ENCODE measurements around the gene ANKRD42. TPM values are rescaled to one million over a fixed set of nuclear protein-coding genes. Genes with fewer than 3 reads are reported as not detected.
A peak's percentile ranks its signal among the peaks of the same experiment; 100 is the strongest.
"Not testable (repeated sequence)": the region's sequence is repeated elsewhere in the genome, so short reads cannot be mapped to it uniquely, and the experiment has no call there.

The ANKRD42 gene
- total RNA-seq, 1 experiment from 2014 or later: 2.6 TPM

- peak; percentile 31 for DNase-seq (ENCODE audit: low read depth, low spot score)
- in situ Hi-C loops (cut with HindIII; ENCODE audit: low pct_unique_long_range_greater_than_20kb, low sequenced_read_pairs): not testable (repeated sequence)
Measured at GRCh38 chr11:83206771-83207382, 13.4 kb downstream of the ANKRD42 start.

- in situ Hi-C loops (cut with HindIII; ENCODE audit: low pct_unique_long_range_greater_than_20kb, low sequenced_read_pairs): no loop called here
- peak; percentile 47 for DNase-seq (ENCODE audit: low read depth, low spot score)
Measured at GRCh38 chr11:83219095-83219494, 25.6 kb downstream of the ANKRD42 start.

DNA sequence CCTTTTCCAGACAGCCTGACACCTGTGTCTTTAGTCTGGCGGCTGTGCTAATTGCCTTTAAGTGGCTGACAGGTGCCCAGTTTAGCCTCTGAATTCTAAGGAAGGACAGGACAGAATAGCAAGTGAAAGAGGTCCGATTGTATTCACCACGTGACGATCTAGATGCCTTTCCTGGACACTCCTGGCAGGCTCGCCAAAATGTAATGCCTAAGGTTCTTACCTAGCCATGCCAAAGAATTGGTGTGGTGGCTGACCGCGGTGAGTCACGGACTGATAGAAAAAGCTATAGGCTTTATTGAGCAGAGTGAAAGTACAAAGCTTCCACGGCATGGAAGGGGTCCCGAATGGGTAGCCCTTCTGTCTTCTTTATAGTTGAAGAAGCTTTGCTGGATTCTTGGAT is 26.7 kb downstream of the ANKRD42 start:
- in situ Hi-C loops (cut with HindIII; ENCODE audit: low pct_unique_long_range_greater_than_20kb, low sequenced_read_pairs): no loop called here
- DNase-seq (ENCODE audit: low read depth, low spot score): no peak

DNA sequence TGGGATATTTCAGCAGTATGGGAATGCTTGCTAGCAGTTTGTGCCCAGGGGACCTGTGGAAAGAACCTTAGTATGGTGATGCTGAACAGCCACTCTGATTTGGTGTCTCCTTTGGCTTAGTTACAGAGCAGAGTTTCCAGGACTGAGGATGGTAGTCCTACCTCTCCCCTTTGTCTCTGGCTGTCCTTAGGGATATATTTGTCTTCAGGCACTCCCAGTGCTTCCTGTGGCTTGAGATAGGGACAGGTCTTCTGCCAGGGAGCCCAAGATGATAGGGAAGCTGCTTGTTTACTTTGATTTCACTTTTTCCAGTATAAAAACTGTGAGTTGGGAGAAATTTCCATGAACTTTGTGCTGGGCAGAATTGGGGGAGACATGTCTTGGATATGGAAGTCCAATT is 28.2 kb downstream of the ANKRD42 start:
- in situ Hi-C loops (cut with HindIII; ENCODE audit: low pct_unique_long_range_greater_than_20kb, low sequenced_read_pairs): no loop called here
- no peak for DNase-seq (ENCODE audit: low read depth, low spot score)

DNA sequence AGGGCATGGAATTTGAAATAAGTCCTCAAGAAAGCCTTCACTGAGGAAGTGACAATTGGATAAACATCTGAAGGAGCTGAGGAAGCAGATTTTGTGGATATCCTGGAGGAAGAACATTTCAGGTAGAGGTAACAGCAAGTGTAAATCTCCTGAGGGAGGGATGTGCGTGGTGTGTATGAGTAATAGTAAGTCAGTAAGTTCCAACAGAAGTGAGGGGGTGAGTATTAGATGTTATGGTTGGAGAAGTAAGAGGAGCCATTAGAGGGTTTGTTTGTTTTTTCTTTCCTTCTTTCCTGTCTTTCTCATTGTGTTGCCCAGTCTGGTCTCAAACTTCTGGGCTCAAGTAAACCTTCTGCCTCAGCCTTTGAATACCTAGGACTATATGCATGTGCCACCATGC is 29.0 kb downstream of the ANKRD42 start:
- no peak for DNase-seq (ENCODE audit: low read depth, low spot score)
- in situ Hi-C loops (cut with HindIII; ENCODE audit: low pct_unique_long_range_greater_than_20kb, low sequenced_read_pairs): no loop called here

DNA sequence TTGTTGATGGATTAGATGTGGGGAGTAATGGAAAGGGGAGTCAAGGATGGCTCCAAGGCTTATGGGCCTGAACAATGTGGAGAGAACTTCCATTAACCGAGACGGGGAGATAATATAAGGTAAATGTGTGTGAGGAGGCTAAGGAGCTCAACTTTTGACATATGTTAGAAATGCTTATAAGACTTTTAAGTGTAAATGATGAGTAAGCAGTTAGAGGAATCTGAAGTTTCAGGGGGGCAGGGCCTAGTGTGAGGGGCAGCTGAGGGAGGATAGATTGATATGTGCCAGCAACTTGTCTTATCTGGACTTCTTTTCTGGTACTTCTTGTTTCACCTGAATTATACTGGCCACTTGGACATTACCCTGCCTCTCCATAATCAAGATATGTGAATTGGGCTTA is 29.9 kb downstream of the ANKRD42 start:
- in situ Hi-C loops (cut with HindIII; ENCODE audit: low pct_unique_long_range_greater_than_20kb, low sequenced_read_pairs): no loop called here
- no peak for DNase-seq (ENCODE audit: low read depth, low spot score)

GRCh38 chr11:83235825-83236224 is 42.3 kb downstream of the ANKRD42 start:
- in situ Hi-C loops (cut with HindIII; ENCODE audit: low pct_unique_long_range_greater_than_20kb, low sequenced_read_pairs): no loop called here
- no peak for DNase-seq (ENCODE audit: low read depth, low spot score)

- in situ Hi-C loops (cut with HindIII; ENCODE audit: low pct_unique_long_range_greater_than_20kb, low sequenced_read_pairs): no loop called here
- DNase-seq (ENCODE audit: low read depth, low spot score): no peak
Measured at GRCh38 chr11:83238111-83238510, 44.6 kb downstream of the ANKRD42 start.

DNA sequence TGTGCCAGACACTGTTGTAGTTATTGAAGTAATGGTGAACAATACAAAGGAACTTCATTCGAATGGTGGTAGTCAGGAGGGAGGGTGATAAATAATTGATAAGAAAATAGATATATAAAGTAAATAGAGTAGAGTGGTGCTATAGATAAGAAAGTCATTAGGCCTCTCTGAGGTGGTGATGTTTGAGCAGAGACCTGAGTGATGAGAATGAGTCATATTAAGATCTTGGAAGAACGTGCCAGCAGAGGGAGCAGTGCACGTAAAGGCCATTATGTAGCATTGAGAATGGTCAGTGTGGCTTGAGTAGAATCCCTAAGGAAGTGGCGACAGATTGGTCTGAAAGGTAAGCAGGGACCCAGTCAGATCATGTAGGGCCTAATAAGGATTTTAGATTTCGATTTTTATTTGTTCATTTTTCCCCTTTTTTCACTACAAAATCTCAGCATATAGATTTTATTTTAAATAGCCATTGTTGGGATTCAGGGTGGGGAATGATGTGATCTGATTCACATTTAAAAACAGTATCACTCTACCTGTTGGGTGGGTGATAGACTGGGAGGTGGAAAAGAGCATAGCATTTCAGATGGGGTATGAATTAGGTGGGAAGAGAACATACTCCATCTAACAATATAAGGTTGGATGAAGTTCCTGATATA is 47.9 kb downstream of the ANKRD42 start:
- DNase-seq (ENCODE audit: low read depth, low spot score): peak; percentile 72
- in situ Hi-C loops (cut with HindIII; ENCODE audit: low pct_unique_long_range_greater_than_20kb, low sequenced_read_pairs): no loop called here

DNA sequence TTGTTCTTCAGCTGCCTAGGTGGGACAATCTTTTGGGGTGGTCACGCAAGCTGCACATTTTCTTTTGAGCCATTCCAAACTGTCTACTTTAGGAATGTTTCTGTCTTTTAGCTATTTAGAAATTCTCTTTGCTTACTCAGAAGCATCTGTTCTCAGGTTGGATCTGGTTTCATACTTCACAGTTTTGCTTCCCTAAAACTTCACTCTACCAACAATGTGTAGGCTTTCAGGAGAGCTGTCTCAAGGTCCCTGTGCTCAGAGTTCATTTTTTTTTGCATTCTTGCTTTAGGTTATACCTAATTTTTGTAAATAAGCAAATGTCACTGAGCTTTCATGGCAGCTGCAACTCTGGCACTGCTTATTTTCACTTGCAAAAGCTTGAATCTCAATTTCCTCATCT is 55.9 kb downstream of the ANKRD42 start:
- in situ Hi-C loops (cut with HindIII; ENCODE audit: low pct_unique_long_range_greater_than_20kb, low sequenced_read_pairs): no loop called here
- DNase-seq (ENCODE audit: low read depth, low spot score): no peak

GRCh38 chr11:83249972-83250593 is 56.6 kb downstream of the ANKRD42 start:
- peak; percentile 45 for DNase-seq (ENCODE audit: low read depth, low spot score)
- in situ Hi-C loops (cut with HindIII; ENCODE audit: low pct_unique_long_range_greater_than_20kb, low sequenced_read_pairs): no loop called here

DNA sequence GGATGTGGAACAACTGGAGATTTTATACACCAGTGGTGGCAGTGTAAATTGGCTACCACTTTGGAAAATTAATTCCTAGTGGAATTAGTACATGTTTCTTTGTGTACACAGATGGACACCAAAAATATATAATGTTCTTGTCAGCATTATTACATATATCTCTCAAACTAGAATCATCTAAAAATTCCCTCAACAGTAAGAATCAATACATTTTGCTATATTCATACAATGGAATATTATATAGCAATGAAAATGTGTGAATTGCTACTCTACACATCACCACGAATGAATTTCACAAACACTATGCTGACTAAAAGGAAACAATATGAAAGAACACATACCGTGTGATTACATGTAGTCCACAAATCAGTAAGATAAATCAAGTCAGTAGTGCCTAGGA is 58.8 kb downstream of the ANKRD42 start:
- DNase-seq (ENCODE audit: low read depth, low spot score): no peak
- in situ Hi-C loops (cut with HindIII; ENCODE audit: low pct_unique_long_range_greater_than_20kb, low sequenced_read_pairs): no loop called here

DNA sequence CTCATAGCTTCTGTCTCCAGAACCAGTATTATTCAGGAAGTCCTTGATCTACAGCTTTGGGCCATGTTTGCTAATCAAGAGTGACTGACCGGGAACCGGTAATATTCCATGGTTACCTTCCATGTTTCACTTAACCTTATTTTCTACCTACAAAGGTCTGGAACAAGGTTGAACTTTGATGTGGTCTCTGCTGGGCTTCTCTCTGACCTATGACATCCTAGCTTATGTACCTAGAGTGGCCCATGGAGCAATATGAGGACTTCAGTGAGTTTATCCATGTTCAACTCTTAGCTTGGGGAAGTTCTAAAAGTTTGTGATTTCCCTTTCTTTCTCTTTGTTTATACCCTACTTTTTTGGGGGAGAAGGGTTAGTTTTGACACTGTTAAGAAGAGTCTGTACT is 59.4 kb downstream of the ANKRD42 start:
- in situ Hi-C loops (cut with HindIII; ENCODE audit: low pct_unique_long_range_greater_than_20kb, low sequenced_read_pairs): no loop called here
- no peak for DNase-seq (ENCODE audit: low read depth, low spot score)

- DNase-seq (ENCODE audit: low read depth, low spot score): no peak
- in situ Hi-C loops (cut with HindIII; ENCODE audit: low pct_unique_long_range_greater_than_20kb, low sequenced_read_pairs): no loop called here
Measured at GRCh38 chr11:83255366-83255765, 61.9 kb downstream of the ANKRD42 start.

DNA sequence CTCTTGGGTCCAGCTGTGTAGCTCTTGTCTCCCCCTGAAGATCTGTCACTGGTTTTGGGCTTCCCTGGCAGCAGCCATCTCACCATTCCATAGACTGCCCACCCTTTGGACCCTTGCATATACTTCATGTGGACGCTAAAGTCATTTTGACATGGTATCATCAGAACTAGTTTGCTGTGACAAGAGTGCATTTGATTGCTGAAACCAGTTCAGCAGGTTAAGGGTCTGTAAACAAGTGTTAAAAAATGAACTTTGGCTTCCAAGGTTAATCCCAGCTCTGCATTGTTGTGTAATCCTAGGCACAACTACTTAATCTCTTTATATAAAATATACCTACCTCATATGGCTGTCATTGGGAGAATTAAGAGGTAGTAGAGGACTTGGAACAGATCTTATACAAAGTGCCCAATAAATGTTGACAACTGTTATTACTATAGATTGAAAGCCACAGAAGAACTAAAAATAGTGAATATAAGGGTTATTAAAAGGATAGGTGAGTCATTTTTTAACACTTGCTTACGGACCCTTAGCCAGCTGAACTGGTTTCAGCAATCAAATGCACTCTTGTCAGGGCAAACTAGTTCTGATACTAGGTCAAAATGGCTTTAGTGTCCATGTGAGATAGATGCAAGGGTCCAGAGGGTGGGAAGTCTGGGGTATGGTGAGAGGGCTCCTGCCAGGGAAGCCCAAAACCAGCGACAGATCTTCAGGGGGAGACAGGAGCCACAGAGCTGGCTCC is 63.3 kb downstream of the ANKRD42 start:
- no peak for DNase-seq (ENCODE audit: low read depth, low spot score)
- in situ Hi-C loops (cut with HindIII; ENCODE audit: low pct_unique_long_range_greater_than_20kb, low sequenced_read_pairs): no loop called here

DNA sequence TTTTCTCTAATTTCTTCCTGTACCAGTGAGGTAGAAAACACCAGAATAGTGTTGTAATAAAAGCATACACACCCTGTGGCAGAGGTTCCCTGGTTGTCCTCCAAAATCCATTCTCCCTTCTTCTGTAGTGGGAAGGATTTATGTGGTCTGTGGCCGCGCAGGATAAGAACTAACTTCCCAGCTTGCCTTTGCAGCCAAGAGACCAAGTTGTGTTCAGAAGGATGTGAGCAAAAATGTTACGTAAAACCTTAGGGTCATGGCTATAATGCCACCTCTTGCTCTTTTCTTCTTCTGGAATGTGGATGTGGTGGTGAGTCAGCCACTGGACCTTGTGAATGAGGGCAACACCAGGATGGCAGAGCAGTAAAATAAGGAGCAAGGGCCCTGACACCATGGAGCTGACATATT is 64.3 kb downstream of the ANKRD42 start:
- no peak for DNase-seq (ENCODE audit: low read depth, low spot score)
- in situ Hi-C loops (cut with HindIII; ENCODE audit: low pct_unique_long_range_greater_than_20kb, low sequenced_read_pairs): no loop called here

DNA sequence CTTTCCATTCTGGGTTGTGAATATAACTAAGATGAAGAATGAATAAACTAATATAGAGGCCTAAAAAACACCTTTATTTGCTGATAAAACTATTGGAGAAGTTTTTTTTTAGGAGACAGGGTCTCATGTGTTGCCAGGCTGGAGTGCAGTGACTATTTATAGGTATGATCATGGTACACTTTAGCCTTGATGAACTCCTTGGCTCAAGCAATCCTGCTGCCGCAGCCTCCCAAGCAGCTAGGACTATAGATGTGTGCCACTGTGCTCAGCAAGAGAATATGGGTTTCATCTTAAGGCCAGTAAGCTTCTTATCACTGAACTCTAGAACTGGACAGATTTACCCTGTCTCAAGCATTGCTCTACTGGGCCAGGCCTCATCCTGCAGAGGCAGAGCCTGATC is 66.0 kb downstream of the ANKRD42 start:
- no peak for DNase-seq (ENCODE audit: low read depth, low spot score)
- in situ Hi-C loops (cut with HindIII; ENCODE audit: low pct_unique_long_range_greater_than_20kb, low sequenced_read_pairs): no loop called here

DNA sequence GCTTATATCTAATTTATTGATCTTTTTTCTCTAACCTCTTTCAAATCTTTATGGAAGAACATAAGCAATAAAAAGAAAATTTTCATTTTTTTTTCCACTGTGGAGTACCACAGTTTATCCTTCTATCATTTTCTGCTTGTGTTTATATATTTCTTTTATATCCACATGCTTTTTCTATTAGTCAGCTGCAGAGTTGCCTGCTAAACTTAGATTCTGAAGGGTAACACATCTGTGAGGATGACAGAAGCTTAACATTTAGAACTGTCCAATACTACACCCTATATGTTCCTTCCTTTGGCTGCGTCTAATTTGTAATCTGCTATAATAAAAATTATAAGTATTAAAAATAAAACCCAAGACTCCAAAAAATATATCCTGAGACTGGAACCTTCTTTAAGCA is 71.8 kb downstream of the ANKRD42 start:
- in situ Hi-C loops (cut with HindIII; ENCODE audit: low pct_unique_long_range_greater_than_20kb, low sequenced_read_pairs): no loop called here
- no peak for DNase-seq (ENCODE audit: low read depth, low spot score)

Data from SK-MEL-5 (cell line).